Measurements from ENCODE around the gene ASPSCR1. TPM values are rescaled to one million over a fixed set of nuclear protein-coding genes. Genes with fewer than 3 reads are reported as not detected.

Gene ASPSCR1
- total and polyA plus RNA-seq, 2 of the 4 experiments (the other 2 are of a cell fraction): 7.2 to 17.2 TPM

DNA sequence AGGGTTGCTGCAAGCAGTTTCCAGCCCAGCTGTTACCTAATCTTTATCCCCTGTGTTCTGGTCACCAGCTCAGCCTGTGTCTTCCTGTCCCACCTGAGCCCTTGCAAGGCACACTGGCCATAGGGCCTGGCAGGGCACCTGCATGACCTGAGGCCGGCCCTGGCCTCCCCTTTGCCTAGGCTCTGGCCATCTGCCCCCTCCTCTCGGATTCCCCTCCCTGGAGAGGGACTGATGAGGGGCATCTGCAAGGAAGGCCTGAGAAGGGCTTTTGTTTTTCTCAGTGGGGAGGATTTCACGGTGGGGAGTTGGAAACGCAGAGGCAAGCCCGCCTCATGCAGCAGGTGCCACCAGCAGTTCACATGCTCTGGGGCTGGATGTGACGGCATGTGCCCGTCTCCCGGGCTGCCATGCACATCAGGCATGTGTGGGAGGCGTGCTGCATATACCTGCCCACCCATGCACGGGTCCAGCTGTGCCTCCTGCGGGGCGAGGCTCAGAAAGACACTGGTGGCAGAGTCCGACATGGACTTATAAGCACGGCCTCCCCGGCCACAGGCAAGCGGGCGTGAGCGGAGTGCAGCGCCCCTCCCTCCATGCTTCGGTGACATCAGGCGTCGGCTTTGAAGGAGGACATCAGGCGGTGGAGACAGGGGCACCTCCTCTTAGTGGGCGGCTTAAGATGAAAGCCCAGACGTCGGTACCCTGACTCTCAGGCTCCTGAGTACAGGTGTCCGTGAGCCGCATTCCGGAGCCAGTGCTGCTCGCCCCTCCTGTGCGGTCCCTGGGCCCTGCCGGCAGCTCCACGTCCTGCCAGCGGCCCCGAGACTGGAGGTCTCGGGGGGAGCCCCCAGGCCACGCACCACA, 16.5 kb downstream of the ASPSCR1 start:
- H3K9me1 ChIP-seq (ENCODE audit: insufficient read depth, low read length): no peaks in the 10 kb centered on the region
- TF ChIP-seq NFE2L2 (IDR thresholded peaks at IDR 0.05; ENCODE audit: low read depth, low read length) (no peak), BHLHE40 (IDR thresholded peaks at IDR 0.05; ENCODE audit: low read depth, low read length) (no peak)
- no peak overlapping the region for H3K27ac ChIP-seq (ENCODE audit: insufficient read depth, low read length)
- H3K4me3 ChIP-seq (ENCODE audit: insufficient read depth, low read depth, low read length): no peak overlapping the region
- no peak overlapping the region; the same call in 1 of the 2 replicates for H2AK5ac ChIP-seq (ENCODE audit: low read depth, low read length)
- intact Hi-C loops (cut with micrococcal nuclease): no loop called here
- no peak overlapping the region for H3K56ac ChIP-seq (ENCODE audit: extremely low read depth, insufficient read depth, low read length)
- BruUV-seq (replicated peaks): no TSS peak
- H3K27me3 ChIP-seq (ENCODE audit: control insufficient read depth, insufficient read depth, low read length): no peaks in the 10 kb centered on the region
- H2BK5ac ChIP-seq (ENCODE audit: low read depth, low read length, poor library complexity, severe bottlenecking): no peak overlapping the region
- H2BK20ac ChIP-seq (ENCODE audit: low read depth, low read length): no peak overlapping the region
- H2AFZ ChIP-seq (replicated peaks; ENCODE audit: low read length, poor library complexity): peak overlapping the region; percentile 10
- in situ Hi-C loops (cut with MboI; ENCODE audit: low sequenced_read_pairs): no loop called here
- POLR2A ChIA-PET (ENCODE audit: unreplicated experiment): no interaction called here
- CTCF ChIA-PET: no interaction called here
- no peak overlapping the region for H4K8ac ChIP-seq (ENCODE audit: low read depth in 2 of 2, low read length in 2 of 2)
- H4K5ac ChIP-seq (ENCODE audit: low read depth, low read length): no peak overlapping the region
- DNase-seq: no peak
- H3K14ac ChIP-seq (replicated peaks; ENCODE audit: low read depth, low read length): no peak overlapping the region
- dilution Hi-C loops (cut with HindIII; ENCODE audit: low sequenced_read_pairs, unreplicated experiment): no loop called here
- H3K4ac ChIP-seq (ENCODE audit: low read depth, low read length): no peak overlapping the region
- 94% methylated on average over 20 of the region's 37 CpGs; no CpG with 5 or more reads in 1 of the 2 experiments for WGBS, 2 experiments (ENCODE audit: extremely low coverage in 2 of 2, insufficient read length in 1 of 2)
- no peaks in the 10 kb centered on the region for H3K9me3 ChIP-seq (ENCODE audit: control insufficient read depth, insufficient read depth, low read length)
- H3K23ac ChIP-seq (ENCODE audit: low read depth, low read length): no peak overlapping the region
- no peak for ATAC-seq (ENCODE audit: low read depth)
- no peak overlapping the region for H3K9ac ChIP-seq (ENCODE audit: low read depth, low read length)
- no peak overlapping the region for H2BK120ac ChIP-seq (ENCODE audit: low read depth, low read length)
- H2BK15ac ChIP-seq (ENCODE audit: low read depth, low read length): no peak overlapping the region
- H2AK9ac ChIP-seq (replicated peaks; ENCODE audit: low read depth, low read length, poor library complexity): peak overlapping the region; percentile 19
- H3K4me2 ChIP-seq (ENCODE audit: low read depth, low read length): no peak overlapping the region
- H3K18ac ChIP-seq (ENCODE audit: low read depth, low read length): no peak overlapping the region
- H3K36me3 ChIP-seq (ENCODE audit: control insufficient read depth, insufficient read depth, low read length): peaks cover 10% of the 10 kb centered on the region
- peaks cover 9 to 27% of the 10 kb centered on the region in 2 experiments; a peak in 3 of 4 replicates for H3K79me1 ChIP-seq (ENCODE audit: low read depth in 1 of 2, low read length in 2 of 2)
- no peak overlapping the region for H4K91ac ChIP-seq (ENCODE audit: insufficient read depth, low read depth, low read length)
- peaks cover 13% of the 10 kb centered on the region for H3K4me1 ChIP-seq (ENCODE audit: control insufficient read depth, insufficient read depth, low read length)
- H4K20me1 ChIP-seq (ENCODE audit: insufficient read depth, low read length): peaks cover 6% of the 10 kb centered on the region
